LNCaP clone FGC (cell line): ENCODE measurements around the gene NARS2.
"Not testable (repeated sequence)": the region's sequence is repeated elsewhere in the genome, so short reads cannot be mapped to it uniquely, and the experiment has no call there.

Source experiments
- DNase-seq: peaks from one replicate; pipeline ENCODE4 v3.0.0-alpha.2; 2011; ENCODE audit warnings: low read depth
- H3K4me3 ChIP-seq: 2 replicates; pipeline ENCODE4 v1.5.1; 2011; ENCODE audit warnings: mild to moderate bottlenecking, low read depth, low read length, control low read depth
- CTCF ChIP-seq: IDR thresholded peaks from 2 replicates; pipeline ENCODE4 v1.5.1; 2012; ENCODE audit warnings: mild to moderate bottlenecking; ENCODE audit not compliant: control insufficient read depth, insufficient read depth; ENCODE audit errors: extremely low read depth

NARS2 gene

GRCh38 chr11:78470861-78471442 is 103.7 kb downstream of the NARS2 start:
- no peak for DNase-seq
- H3K4me3 ChIP-seq, result no peak overlapping the region
- TF ChIP-seq CTCF, result no peak

- no peak for TF ChIP-seq CTCF
- DNase-seq, result no peak
- no peak overlapping the region for H3K4me3 ChIP-seq
Observed at GRCh38 chr11:78469896-78470295, 104.8 kb downstream of the NARS2 start.

GRCh38 chr11:78467931-78468330 is 106.7 kb downstream of the NARS2 start:
- no peak overlapping the region for H3K4me3 ChIP-seq
- DNase-seq, result no peak
- TF ChIP-seq CTCF, result no peak

GRCh38 chr11:78467370-78467769 is 107.3 kb downstream of the NARS2 start:
- no peak for DNase-seq
- no peak for TF ChIP-seq CTCF
- H3K4me3 ChIP-seq, result no peak overlapping the region

GRCh38 chr11:78465169-78465942 is 109.3 kb downstream of the NARS2 start:
- no peak for TF ChIP-seq CTCF
- H3K4me3 ChIP-seq, result no peak overlapping the region
- no peak for DNase-seq

GRCh38 chr11:78464787-78465168 is 109.9 kb downstream of the NARS2 start:
- DNase-seq, H3K4me3 ChIP-seq: not testable (repeated sequence)

GRCh38 chr11:78460471-78460870 is 114.2 kb downstream of the NARS2 start:
- H3K4me3 ChIP-seq, result no peak overlapping the region
- TF ChIP-seq CTCF, result no peak
- DNase-seq, result no peak
